HepG2 (cell line): ENCODE data around the gene SLX4. TPM values are rescaled to one million over a fixed set of nuclear protein-coding genes. Genes with fewer than 3 reads are reported as not detected.

Experiments
- ARNT2 ChIP-seq: sonication (generic); formaldehyde crosslinking; IDR thresholded peaks from 2 replicates; pipeline ENCODE4 v1.8.0; 2022; ENCODE audit warnings: mild to moderate bottlenecking, low read depth, missing genetic modification reagents, moderate library complexity
- DNMT3B ChIP-seq: conservative IDR thresholded peaks from 2 replicates; pipeline ENCODE4 v1.6.1; 2016; ENCODE audit warnings: missing biosample characterization, control low read depth
- EP300 ChIP-seq, 3 experiments: sonication (generic) in 1 of 3; formaldehyde crosslinking in 1 of 3; IDR thresholded peaks; 2 replicates each; pipeline versions ENCODE4 v1.5.1 to v1.6.1; 2011 to 2020; ENCODE audit warnings: low read depth in 2 of 3, low read length in 2 of 3, borderline replicate concordance in 1 of 3, improper control_type of control experiment in 1 of 3, mild to moderate bottlenecking in 1 of 3, missing genetic modification reagents in 1 of 3, moderate library complexity in 1 of 3
- FOSL2 ChIP-seq: sonication (generic); formaldehyde crosslinking; IDR thresholded peaks from 2 replicates; pipeline ENCODE4 v1.4.0; 2020; ENCODE audit warnings: missing genetic modification reagents
- KDM5B ChIP-seq: sonication (generic); formaldehyde crosslinking; IDR thresholded peaks from 2 replicates; pipeline ENCODE4 v1.4.0; 2020; ENCODE audit warnings: missing genetic modification reagents, mild to moderate bottlenecking, borderline replicate concordance
- MAZ ChIP-seq, 2 experiments: sonication (generic) in 1 of 2; formaldehyde crosslinking in 1 of 2; IDR thresholded peaks; 2 replicates each; pipeline versions ENCODE4 v1.5.0 to v1.6.1; 2012 to 2020; ENCODE audit warnings: low read depth in 2 of 2, mild to moderate bottlenecking in 2 of 2, borderline replicate concordance in 1 of 2, improper control_type of control experiment in 1 of 2, low read length in 1 of 2, missing genetic modification reagents in 1 of 2, moderate library complexity in 1 of 2
- MIER2 ChIP-seq: IDR thresholded peaks from 2 replicates; pipeline ENCODE4 v1.6.1; 2016; ENCODE audit warnings: missing biosample characterization, missing genetic modification reagents
- MIXL1 ChIP-seq: IDR thresholded peaks from 2 replicates; pipeline ENCODE4 v1.6.1; 2016
- NFYB ChIP-seq: sonication (generic); formaldehyde crosslinking; IDR thresholded peaks from 2 replicates; pipeline ENCODE4 v1.4.0; 2020; ENCODE audit warnings: missing genetic modification reagents
- NR2C2 ChIP-seq: sonication (generic); formaldehyde crosslinking; IDR thresholded peaks from 2 replicates; pipeline ENCODE4 v1.4.0; 2020; ENCODE audit warnings: missing genetic modification reagents, mild to moderate bottlenecking, moderate library complexity, borderline replicate concordance
- NR2F1 ChIP-seq, 2 experiments: fragments of 450-650 bp in 1 of 2; formaldehyde crosslinking in 1 of 2; IDR thresholded peaks; 2 replicates each; pipeline versions ENCODE4 v1.5.0 to v1.6.1; 2016 to 2020; ENCODE audit warnings: mild to moderate bottlenecking in 1 of 2, missing compliant biosample characterization in 1 of 2, missing genetic modification reagents in 1 of 2, moderate library complexity in 1 of 2
- SIX4 ChIP-seq: sonication (generic); formaldehyde crosslinking; IDR thresholded peaks from 2 replicates; pipeline ENCODE4 v1.4.0; 2020; ENCODE audit warnings: missing genetic modification reagents
- SSRP1 ChIP-seq: IDR thresholded peaks from 2 replicates; pipeline ENCODE4 v1.6.1; 2016; ENCODE audit warnings: control low read depth
- TAF1 ChIP-seq: sonication (generic); formaldehyde crosslinking; IDR thresholded peaks from 2 replicates; pipeline ENCODE4 v1.4.0; 2020; ENCODE audit warnings: missing genetic modification reagents
- TP53 ChIP-seq: sonication (generic); formaldehyde crosslinking; conservative IDR thresholded peaks from 2 replicates; pipeline ENCODE4 v1.4.0; 2020; ENCODE audit warnings: missing genetic modification reagents
- TRIM24 ChIP-seq: sonication (generic); formaldehyde crosslinking; IDR thresholded peaks from 2 replicates; pipeline ENCODE4 v1.8.0; 2022; ENCODE audit warnings: mild to moderate bottlenecking, missing genetic modification reagents
- ZNF17 ChIP-seq: sonication (generic); formaldehyde crosslinking; IDR thresholded peaks from 2 replicates; pipeline ENCODE4 v1.5.0; 2020; ENCODE audit warnings: mild to moderate bottlenecking, missing genetic modification reagents
- ZNF33A ChIP-seq: sonication (generic); formaldehyde crosslinking; IDR thresholded peaks from 2 replicates; pipeline ENCODE4 v1.5.1; 2020; ENCODE audit warnings: missing genetic modification reagents, mild to moderate bottlenecking, moderate library complexity, borderline replicate concordance
- ZNF563 ChIP-seq: sonication (generic); formaldehyde crosslinking; IDR thresholded peaks from 2 replicates; pipeline ENCODE4 v1.8.0; 2022; ENCODE audit warnings: mild to moderate bottlenecking, moderate library complexity, missing genetic modification reagents
- polyA plus RNA-seq, 8 experiments: library from polyadenylated mRNA; depleted of rRNA in 3 of 8; stranded (reverse) in 7 of 8; unstranded in 1 of 8; fragments of >200 nt; fragmentation: Illumina TruSeq in 4 of 8; extraction: Trizol in 4 of 8; gene quantifications; 2 replicates each; pipeline versions ENCODE4 v1.2.1 to v1.2.3, GENCODE V29; 2011 to 2016; ENCODE audit warnings: low read depth in 4 of 8, missing spikeins in 1 of 8, mixed read lengths in 1 of 8; ENCODE audit not compliant: insufficient read depth in 1 of 8
- total RNA-seq, 5 experiments: library from RNA; depleted of rRNA; stranded (reverse); fragments of >200 nt; fragmentation: Illumina TruSeq; extraction: Trizol; gene quantifications; 2 replicates each; pipeline ENCODE4 v1.2.3, GENCODE V29; 2016; ENCODE audit warnings: low read depth in 1 of 5
- TF ChIP-seq, protein P1 (sequence below): sonication (generic); formaldehyde crosslinking; IDR thresholded peaks from 2 replicates; pipeline ENCODE4 v1.4.0; 2020; ENCODE audit warnings: missing genetic modification reagents, borderline replicate concordance
- TF ChIP-seq, protein P2 (sequence below): sonication (generic); formaldehyde crosslinking; conservative IDR thresholded peaks from 2 replicates; pipeline ENCODE4 v1.4.0; 2020; ENCODE audit warnings: missing genetic modification reagents
- TF ChIP-seq, protein P3 (sequence below): sonication (generic); formaldehyde crosslinking; IDR thresholded peaks from 2 replicates; pipeline ENCODE4 v1.4.0; 2020; ENCODE audit warnings: mild to moderate bottlenecking, missing genetic modification reagents
- TF ChIP-seq, protein P4 (sequence below): sonication (generic); formaldehyde crosslinking; IDR thresholded peaks from 2 replicates; pipeline ENCODE4 v1.4.0; 2020; ENCODE audit warnings: mild to moderate bottlenecking, missing genetic modification reagents

SLX4 gene
- total and polyA plus RNA-seq, 2 of the 13 experiments (the other 11 are each of a cell fraction or from before 2014, with no cell fraction given), result 1.1 to 3.6 TPM

DNA sequence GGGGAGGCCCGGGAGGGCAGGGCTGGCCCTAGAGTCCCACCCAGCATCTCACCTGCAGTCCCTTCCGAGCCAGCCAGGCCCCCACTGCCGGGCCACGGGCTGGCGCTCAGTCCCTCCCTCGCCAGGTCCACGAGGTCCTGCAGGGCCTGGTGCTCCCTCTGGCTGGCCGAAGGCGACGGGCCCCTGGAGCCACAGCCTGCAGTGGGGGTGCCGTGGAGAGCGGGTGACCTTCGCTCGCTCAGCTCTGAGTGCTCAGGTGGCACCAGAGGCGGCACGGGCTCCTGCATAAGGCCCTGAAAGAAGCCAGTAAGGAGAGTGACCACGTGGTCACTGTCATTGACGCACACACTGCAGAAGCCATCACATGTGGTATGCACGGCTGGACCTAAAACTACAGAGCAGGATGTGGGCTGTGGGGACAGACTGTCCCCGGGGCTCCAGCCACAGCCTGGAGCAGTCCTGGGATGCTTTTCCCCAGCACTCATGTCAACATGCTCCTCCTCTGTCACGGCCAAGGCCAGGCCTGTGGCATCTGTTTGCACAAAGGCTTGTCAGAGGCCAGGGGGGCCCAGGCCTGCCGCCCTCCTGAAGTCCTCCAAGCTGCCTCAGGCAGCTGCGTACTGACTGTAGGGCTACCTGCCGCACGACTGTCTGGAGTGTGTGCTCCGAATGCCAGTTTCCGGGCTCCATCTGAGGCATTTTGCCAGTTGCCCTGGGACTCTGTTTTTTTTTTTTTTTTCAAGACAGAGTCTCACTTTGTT is 15.1 kb downstream of the SLX4 start (continued):
- TF ChIP-seq, protein P1, sequence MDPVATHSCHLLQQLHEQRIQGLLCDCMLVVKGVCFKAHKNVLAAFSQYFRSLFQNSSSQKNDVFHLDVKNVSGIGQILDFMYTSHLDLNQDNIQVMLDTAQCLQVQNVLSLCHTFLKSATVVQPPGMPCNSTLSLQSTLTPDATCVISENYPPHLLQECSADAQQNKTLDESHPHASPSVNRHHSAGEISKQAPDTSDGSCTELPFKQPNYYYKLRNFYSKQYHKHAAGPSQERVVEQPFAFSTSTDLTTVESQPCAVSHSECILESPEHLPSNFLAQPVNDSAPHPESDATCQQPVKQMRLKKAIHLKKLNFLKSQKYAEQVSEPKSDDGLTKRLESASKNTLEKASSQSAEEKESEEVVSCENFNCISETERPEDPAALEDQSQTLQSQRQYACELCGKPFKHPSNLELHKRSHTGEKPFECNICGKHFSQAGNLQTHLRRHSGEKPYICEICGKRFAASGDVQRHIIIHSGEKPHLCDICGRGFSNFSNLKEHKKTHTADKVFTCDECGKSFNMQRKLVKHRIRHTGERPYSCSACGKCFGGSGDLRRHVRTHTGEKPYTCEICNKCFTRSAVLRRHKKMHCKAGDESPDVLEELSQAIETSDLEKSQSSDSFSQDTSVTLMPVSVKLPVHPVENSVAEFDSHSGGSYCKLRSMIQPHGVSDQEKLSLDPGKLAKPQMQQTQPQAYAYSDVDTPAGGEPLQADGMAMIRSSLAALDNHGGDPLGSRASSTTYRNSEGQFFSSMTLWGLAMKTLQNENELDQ (CRISPR knock-in tag), result no peak
- no peak for TF ChIP-seq ZNF33A (CRISPR knock-in tag)
- no peak for TF ChIP-seq NFYB (CRISPR knock-in tag)
- peak; percentile 27; the same call in 1 of the 2 replicates for TF ChIP-seq SIX4 (CRISPR knock-in tag)
- peak; percentile 74 for TF ChIP-seq FOSL2
- TF ChIP-seq DNMT3B (CRISPR knock-in tag), result 0 out of 2 replicates have a peak, but pooled peaks have one; percentile 38
- TF ChIP-seq TRIM24 (CRISPR knock-in tag), result no peak
- TF ChIP-seq MIXL1 (CRISPR knock-in tag), result peak; percentile 78; the same call in 1 of the 2 replicates
- TF ChIP-seq MAZ (IDR thresholded peaks at IDR 0.05; ENCODE audit: borderline replicate concordance, low read depth, low read length), result peak; percentile 34; the same call in 1 of the 2 replicates
- peak; percentile 41; the same call in 1 of the 2 replicates for TF ChIP-seq MAZ (CRISPR knock-in tag; IDR thresholded peaks at IDR 0.05; ENCODE audit: low read depth)
- peak; percentile 42; the same call in 1 of the 2 replicates for TF ChIP-seq NR2C2 (CRISPR knock-in tag)
- no peak for TF ChIP-seq ZNF17 (CRISPR knock-in tag)
- peak; percentile 34 to 65; a peak in 2 of 4 replicates for TF ChIP-seq NR2F1 (CRISPR knock-in tag; IDR thresholded peaks at IDR 0.05)
- peak; percentile 73; the same call in 1 of the 2 replicates for TF ChIP-seq KDM5B
- TF ChIP-seq ARNT2 (CRISPR knock-in tag), result peak; percentile 81; the same call in 1 of the 2 replicates
- TF ChIP-seq, protein P2, sequence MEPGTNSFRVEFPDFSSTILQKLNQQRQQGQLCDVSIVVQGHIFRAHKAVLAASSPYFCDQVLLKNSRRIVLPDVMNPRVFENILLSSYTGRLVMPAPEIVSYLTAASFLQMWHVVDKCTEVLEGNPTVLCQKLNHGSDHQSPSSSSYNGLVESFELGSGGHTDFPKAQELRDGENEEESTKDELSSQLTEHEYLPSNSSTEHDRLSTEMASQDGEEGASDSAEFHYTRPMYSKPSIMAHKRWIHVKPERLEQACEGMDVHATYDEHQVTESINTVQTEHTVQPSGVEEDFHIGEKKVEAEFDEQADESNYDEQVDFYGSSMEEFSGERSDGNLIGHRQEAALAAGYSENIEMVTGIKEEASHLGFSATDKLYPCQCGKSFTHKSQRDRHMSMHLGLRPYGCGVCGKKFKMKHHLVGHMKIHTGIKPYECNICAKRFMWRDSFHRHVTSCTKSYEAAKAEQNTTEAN, result peak; percentile 71
- TF ChIP-seq TP53 (CRISPR knock-in tag), result 0 out of 2 replicates have a peak, but pooled peaks have one; percentile 63
- TF ChIP-seq, protein P3, sequence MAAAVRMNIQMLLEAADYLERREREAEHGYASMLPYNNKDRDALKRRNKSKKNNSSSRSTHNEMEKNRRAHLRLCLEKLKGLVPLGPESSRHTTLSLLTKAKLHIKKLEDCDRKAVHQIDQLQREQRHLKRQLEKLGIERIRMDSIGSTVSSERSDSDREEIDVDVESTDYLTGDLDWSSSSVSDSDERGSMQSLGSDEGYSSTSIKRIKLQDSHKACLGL (CRISPR knock-in tag), result 0 out of 2 replicates have a peak, but pooled peaks have one; percentile 51
- peak; percentile 68; the same call in 1 of the 2 replicates for TF ChIP-seq ZNF563 (CRISPR knock-in tag)
- TF ChIP-seq, protein P4, sequence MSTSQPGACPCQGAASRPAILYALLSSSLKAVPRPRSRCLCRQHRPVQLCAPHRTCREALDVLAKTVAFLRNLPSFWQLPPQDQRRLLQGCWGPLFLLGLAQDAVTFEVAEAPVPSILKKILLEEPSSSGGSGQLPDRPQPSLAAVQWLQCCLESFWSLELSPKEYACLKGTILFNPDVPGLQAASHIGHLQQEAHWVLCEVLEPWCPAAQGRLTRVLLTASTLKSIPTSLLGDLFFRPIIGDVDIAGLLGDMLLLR (CRISPR knock-in tag), result peak; percentile 65; the same call in 1 of the 2 replicates
- peak in 1 of 2 experiments; percentile 69; a peak in 2 of 4 replicates for TF ChIP-seq EP300 (IDR thresholded peaks at IDR 0.05; ENCODE audit: low read depth in 2 of 2, low read length in 2 of 2)
- TF ChIP-seq EP300 (CRISPR knock-in tag; IDR thresholded peaks at IDR 0.05; ENCODE audit: borderline replicate concordance), result peak; percentile 49; the same call in 1 of the 2 replicates
- TF ChIP-seq SSRP1 (CRISPR knock-in tag), result no peak
- TF ChIP-seq TAF1 (CRISPR knock-in tag), result peak; percentile 40; the same call in 1 of the 2 replicates
- TF ChIP-seq MIER2, result peak; percentile 70; the same call in 1 of the 2 replicates
